HG02588 (cell line): Measurements from ENCODE around the gene MLLT3.

Source experiments
- ATAC-seq: cut with Tn5 transposase; IDR thresholded peaks from one replicate; pipeline ENCODE4 v1.9.1; 2021; ENCODE audit warnings: mild to moderate bottlenecking, moderate library complexity; ENCODE audit not compliant: unreplicated experiment

MLLT3 gene

GRCh38 chr9:20630241-20630943, 8.1 kb upstream of the MLLT3 start:
- no peak for ATAC-seq

- no peak for ATAC-seq
Measured at GRCh38 chr9:20625003-20625349, 2.7 kb upstream of the MLLT3 start.

- peak; percentile 20 for ATAC-seq
Measured at GRCh38 chr9:20624201-20625002, 2.1 kb upstream of the MLLT3 start.

- no peak for ATAC-seq
Measured at GRCh38 chr9:20623748-20624124, 1.4 kb upstream of the MLLT3 start.

- no peak for ATAC-seq
Measured at GRCh38 chr9:20623021-20623747, 885 bp upstream of the MLLT3 start.

- ATAC-seq = peak; percentile 16
Measured at GRCh38 chr9:20621471-20622329, 599 bp downstream of the MLLT3 start.

GRCh38 chr9:20620650-20621470, 1.4 kb downstream of the MLLT3 start:
- no peak for ATAC-seq

GRCh38 chr9:20619487-20620200, 2.7 kb downstream of the MLLT3 start:
- no peak for ATAC-seq

- no peak for ATAC-seq
Measured at GRCh38 chr9:20618361-20618802, 3.9 kb downstream of the MLLT3 start.

GRCh38 chr9:20616808-20617207, 5.5 kb downstream of the MLLT3 start:
- ATAC-seq = no peak

- no peak for ATAC-seq
Measured at GRCh38 chr9:20614602-20615216, 7.6 kb downstream of the MLLT3 start.

GRCh38 chr9:20611691-20612287, 10.5 kb downstream of the MLLT3 start:
- ATAC-seq = no peak

GRCh38 chr9:20610591-20610990, 11.7 kb downstream of the MLLT3 start:
- no peak for ATAC-seq

GRCh38 chr9:20608582-20608981, 13.7 kb downstream of the MLLT3 start:
- ATAC-seq = no peak

GRCh38 chr9:20606652-20607051, 15.6 kb downstream of the MLLT3 start:
- ATAC-seq = no peak

GRCh38 chr9:20604562-20604961, 17.7 kb downstream of the MLLT3 start:
- no peak for ATAC-seq

- no peak for ATAC-seq
Measured at GRCh38 chr9:20603524-20604268, 18.6 kb downstream of the MLLT3 start.

- no peak for ATAC-seq
Measured at GRCh38 chr9:20601292-20601691, 21.0 kb downstream of the MLLT3 start.
